HL-60 (cell line): ENCODE results near the gene MSRB3.

Source experiments
- CTCF ChIP-seq: IDR thresholded peaks from one replicate; pipeline ENCODE4 v1.5.1; 2011; ENCODE audit warnings: low read length, control low read depth, inconsistent platforms; ENCODE audit not compliant: insufficient read depth
- GABPA ChIP-seq: IDR thresholded peaks from 2 replicates; pipeline ENCODE4 v1.6.1; 2012; ENCODE audit warnings: low read depth
- POLR2AphosphoS5 ChIP-seq: IDR thresholded peaks from 2 replicates; pipeline ENCODE4 v1.6.1; 2012; ENCODE audit warnings: low read depth
- TF ChIP-seq, protein P1 (sequence below): IDR thresholded peaks from 2 replicates; pipeline ENCODE4 v1.6.1; 2012; ENCODE audit warnings: low read depth; ENCODE audit not compliant: insufficient replicate concordance

DNA sequence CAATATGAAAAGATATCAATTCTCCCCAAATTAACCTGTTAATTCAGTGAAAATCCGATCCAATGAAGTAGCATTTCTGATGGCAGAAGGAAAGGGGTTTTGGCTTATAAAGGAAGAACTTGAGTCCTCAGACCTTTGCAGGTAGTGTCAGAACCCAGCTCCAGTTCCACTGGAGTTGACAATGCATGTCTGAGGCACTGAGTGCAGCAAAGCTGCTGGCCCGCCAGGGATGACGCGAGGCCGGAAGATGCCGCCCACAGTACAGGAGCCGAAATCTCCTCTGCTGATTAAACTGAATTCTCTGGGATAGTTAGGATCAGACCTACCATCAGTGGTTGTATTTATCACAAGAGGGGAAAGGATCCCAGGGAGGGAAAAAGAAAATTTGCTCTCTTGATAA, 220.7 kb downstream of the MSRB3 start:
- TF ChIP-seq CTCF (no peak), POLR2AphosphoS5 (no peak), GABPA (no peak)
- TF ChIP-seq, protein P1, sequence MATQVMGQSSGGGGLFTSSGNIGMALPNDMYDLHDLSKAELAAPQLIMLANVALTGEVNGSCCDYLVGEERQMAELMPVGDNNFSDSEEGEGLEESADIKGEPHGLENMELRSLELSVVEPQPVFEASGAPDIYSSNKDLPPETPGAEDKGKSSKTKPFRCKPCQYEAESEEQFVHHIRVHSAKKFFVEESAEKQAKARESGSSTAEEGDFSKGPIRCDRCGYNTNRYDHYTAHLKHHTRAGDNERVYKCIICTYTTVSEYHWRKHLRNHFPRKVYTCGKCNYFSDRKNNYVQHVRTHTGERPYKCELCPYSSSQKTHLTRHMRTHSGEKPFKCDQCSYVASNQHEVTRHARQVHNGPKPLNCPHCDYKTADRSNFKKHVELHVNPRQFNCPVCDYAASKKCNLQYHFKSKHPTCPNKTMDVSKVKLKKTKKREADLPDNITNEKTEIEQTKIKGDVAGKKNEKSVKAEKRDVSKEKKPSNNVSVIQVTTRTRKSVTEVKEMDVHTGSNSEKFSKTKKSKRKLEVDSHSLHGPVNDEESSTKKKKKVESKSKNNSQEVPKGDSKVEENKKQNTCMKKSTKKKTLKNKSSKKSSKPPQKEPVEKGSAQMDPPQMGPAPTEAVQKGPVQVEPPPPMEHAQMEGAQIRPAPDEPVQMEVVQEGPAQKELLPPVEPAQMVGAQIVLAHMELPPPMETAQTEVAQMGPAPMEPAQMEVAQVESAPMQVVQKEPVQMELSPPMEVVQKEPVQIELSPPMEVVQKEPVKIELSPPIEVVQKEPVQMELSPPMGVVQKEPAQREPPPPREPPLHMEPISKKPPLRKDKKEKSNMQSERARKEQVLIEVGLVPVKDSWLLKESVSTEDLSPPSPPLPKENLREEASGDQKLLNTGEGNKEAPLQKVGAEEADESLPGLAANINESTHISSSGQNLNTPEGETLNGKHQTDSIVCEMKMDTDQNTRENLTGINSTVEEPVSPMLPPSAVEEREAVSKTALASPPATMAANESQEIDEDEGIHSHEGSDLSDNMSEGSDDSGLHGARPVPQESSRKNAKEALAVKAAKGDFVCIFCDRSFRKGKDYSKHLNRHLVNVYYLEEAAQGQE = no peak
